Neural progenitor cell (in vitro differentiated cells): ENCODE results near the gene OR2J1. TPM values are rescaled to one million over a fixed set of nuclear protein-coding genes. Genes with fewer than 3 reads are reported as not detected.

Source experiments
- DNase-seq: peaks from one replicate; pipeline ENCODE4 v3.0.0-alpha.2; 2016; ENCODE audit warnings: low spot score
- H2AFZ ChIP-seq: fragments of 200-600 bp; sonication (generic); replicated peaks from 2 replicates; pipeline ENCODE4 v1.6.1; 2016; ENCODE audit warnings: antibody characterized with exemption
- H3F3A ChIP-seq: fragments of 200-600 bp; sonication (generic); 2 replicates; pipeline ENCODE4 v1.6.1; 2016; ENCODE audit warnings: antibody characterized with exemption, low read depth
- H3K27ac ChIP-seq: fragments of 200-600 bp; sonication (generic); 2 replicates; pipeline ENCODE4 v1.5.1; 2016; ENCODE audit warnings: mild to moderate bottlenecking
- H3K27me3 ChIP-seq: fragments of 200-600 bp; sonication (generic); 2 replicates; pipeline ENCODE4 v1.6.1; 2016; ENCODE audit warnings: mild to moderate bottlenecking, moderate library complexity
- H3K36me3 ChIP-seq: fragments of 200-600 bp; sonication (generic); 2 replicates; pipeline ENCODE4 v1.5.1; 2016
- H3K4me1 ChIP-seq: fragments of 200-600 bp; sonication (generic); 2 replicates; pipeline ENCODE4 v1.6.1; 2016; ENCODE audit warnings: mixed run types
- H3K4me2 ChIP-seq: fragments of 200-600 bp; sonication (generic); 2 replicates; pipeline ENCODE4 v1.6.1; 2016
- H3K4me3 ChIP-seq: fragments of 200-600 bp; sonication (generic); 2 replicates; pipeline ENCODE4 v1.5.1; 2016
- H3K79me2 ChIP-seq: fragments of 200-600 bp; sonication (generic); 2 replicates; pipeline ENCODE4 v1.6.1; 2016; ENCODE audit warnings: low read depth
- H3K9ac ChIP-seq: fragments of 200-600 bp; sonication (generic); 2 replicates; pipeline ENCODE4 v1.6.1; 2016
- H3K9me3 ChIP-seq: fragments of 200-600 bp; sonication (generic); 2 replicates; pipeline ENCODE4 v1.5.1; 2016; ENCODE audit warnings: low read depth
- H4K20me1 ChIP-seq: fragments of 200-600 bp; sonication (generic); 2 replicates; pipeline ENCODE4 v1.6.1; 2016; ENCODE audit warnings: low read depth
- H3K27ac Mint-ChIP-seq: 3 replicates; pipeline ENCODE4 v1.8.0; 2021; ENCODE audit warnings: mixed read lengths
- H3K27me3 Mint-ChIP-seq: 2 replicates; pipeline ENCODE4 v1.8.0; 2022; ENCODE audit warnings: low read depth, mild to moderate bottlenecking, inconsistent platforms, moderate library complexity, mixed read lengths; ENCODE audit not compliant: insufficient read depth
- H3K36me3 Mint-ChIP-seq: 3 replicates; pipeline ENCODE4 v1.8.0; 2021; ENCODE audit warnings: mixed read lengths
- H3K4me1 Mint-ChIP-seq: 3 replicates; pipeline ENCODE4 v1.8.0; 2021; ENCODE audit warnings: mixed read lengths
- H3K4me3 Mint-ChIP-seq: 3 replicates; pipeline ENCODE4 v1.8.0; 2021; ENCODE audit warnings: mild to moderate bottlenecking, moderate library complexity, mixed read lengths
- H3K9me3 Mint-ChIP-seq: 3 replicates; pipeline ENCODE4 v1.8.0; 2020; ENCODE audit warnings: mixed read lengths
- EZH2 ChIP-seq: fragments of 200-600 bp; sonication (generic); IDR thresholded peaks from 2 replicates; pipeline ENCODE4 v1.6.1; 2017; ENCODE audit warnings: antibody characterized with exemption, mild to moderate bottlenecking, moderate library complexity
- EZH2phosphoT487 ChIP-seq: fragments of 200-600 bp; sonication (generic); IDR thresholded peaks from 2 replicates; pipeline ENCODE4 v1.6.1; 2017; ENCODE audit warnings: antibody characterized with exemption
- total RNA-seq: library from RNA; depleted of rRNA; stranded (reverse); fragments of >200 nt; gene quantifications from 2 replicates; pipeline ENCODE4 v1.2.3, GENCODE V29; 2015; ENCODE audit warnings: low replicate concordance
- TF ChIP-seq, protein P1 (sequence below): fragments of 200-600 bp; sonication (generic); IDR thresholded peaks from 2 replicates; pipeline ENCODE4 v1.5.1; 2017; ENCODE audit warnings: antibody characterized with exemption, mild to moderate bottlenecking

OR2J1 gene
- total RNA-seq, 1 donor from 2014 or later: not detected

GRCh38 chr6:29131691-29132090 lies 32.4 kb downstream of the OR2J1 start:
- Mint-ChIP-seq H3K4me3 (no peak overlapping the region), H3K9me3 (no peaks in the 10 kb centered on the region), H3K27ac (no peak overlapping the region), H3K4me1 (no peaks in the 10 kb centered on the region), H3K27me3 (no peaks in the 10 kb centered on the region), H3K36me3 (no peaks in the 10 kb centered on the region)
- no peak for DNase-seq
- H3K4me3 ChIP-seq: no peak overlapping the region
- H3F3A ChIP-seq: no peaks in the 10 kb centered on the region
- H4K20me1 ChIP-seq: no peaks in the 10 kb centered on the region
- no peaks in the 10 kb centered on the region for H3K79me2 ChIP-seq
- H3K27ac ChIP-seq: no peak overlapping the region
- H2AFZ ChIP-seq: no peak overlapping the region
- no peak for TF ChIP-seq EZH2
- no peak for TF ChIP-seq EZH2phosphoT487
- TF ChIP-seq, protein P1, sequence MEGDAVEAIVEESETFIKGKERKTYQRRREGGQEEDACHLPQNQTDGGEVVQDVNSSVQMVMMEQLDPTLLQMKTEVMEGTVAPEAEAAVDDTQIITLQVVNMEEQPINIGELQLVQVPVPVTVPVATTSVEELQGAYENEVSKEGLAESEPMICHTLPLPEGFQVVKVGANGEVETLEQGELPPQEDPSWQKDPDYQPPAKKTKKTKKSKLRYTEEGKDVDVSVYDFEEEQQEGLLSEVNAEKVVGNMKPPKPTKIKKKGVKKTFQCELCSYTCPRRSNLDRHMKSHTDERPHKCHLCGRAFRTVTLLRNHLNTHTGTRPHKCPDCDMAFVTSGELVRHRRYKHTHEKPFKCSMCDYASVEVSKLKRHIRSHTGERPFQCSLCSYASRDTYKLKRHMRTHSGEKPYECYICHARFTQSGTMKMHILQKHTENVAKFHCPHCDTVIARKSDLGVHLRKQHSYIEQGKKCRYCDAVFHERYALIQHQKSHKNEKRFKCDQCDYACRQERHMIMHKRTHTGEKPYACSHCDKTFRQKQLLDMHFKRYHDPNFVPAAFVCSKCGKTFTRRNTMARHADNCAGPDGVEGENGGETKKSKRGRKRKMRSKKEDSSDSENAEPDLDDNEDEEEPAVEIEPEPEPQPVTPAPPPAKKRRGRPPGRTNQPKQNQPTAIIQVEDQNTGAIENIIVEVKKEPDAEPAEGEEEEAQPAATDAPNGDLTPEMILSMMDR: no peak
- no peaks in the 10 kb centered on the region for H3K9me3 ChIP-seq
- H3K9ac ChIP-seq: no peak overlapping the region
- no peaks in the 10 kb centered on the region for H3K4me1 ChIP-seq
- H3K36me3 ChIP-seq: no peaks in the 10 kb centered on the region
- H3K27me3 ChIP-seq: no peaks in the 10 kb centered on the region
- H3K4me2 ChIP-seq: no peak overlapping the region

DNA sequence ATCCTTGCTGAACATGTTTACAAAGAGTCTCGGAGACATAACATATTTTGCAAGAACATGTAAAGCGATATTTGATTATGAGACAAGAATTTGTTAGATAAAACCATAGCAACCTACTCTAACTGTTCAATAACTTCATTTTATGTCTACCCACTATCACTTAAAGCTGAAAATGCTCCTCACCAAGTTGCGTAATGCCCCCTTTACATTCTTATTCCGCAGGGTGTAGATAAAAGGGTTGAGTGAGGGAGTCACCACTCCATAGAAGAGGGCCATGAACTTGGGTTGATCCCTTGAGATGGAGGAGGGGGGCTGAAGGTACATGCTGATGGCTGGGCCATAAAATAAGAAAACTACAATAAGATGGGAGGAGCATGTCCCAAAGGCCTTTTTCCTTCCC lies 38.4 kb downstream of the OR2J1 start:
- no peak overlapping the region for H3K4me2 ChIP-seq
- no peaks in the 10 kb centered on the region for H3F3A ChIP-seq
- TF ChIP-seq EZH2: no peak
- TF ChIP-seq, protein P1: no peak
- no peak for TF ChIP-seq EZH2phosphoT487
- H3K36me3 ChIP-seq: no peaks in the 10 kb centered on the region
- no peak overlapping the region for H3K4me3 ChIP-seq
- no peak overlapping the region for H3K4me3 Mint-ChIP-seq
- H3K27ac Mint-ChIP-seq: no peak overlapping the region
- H3K27me3 ChIP-seq: no peaks in the 10 kb centered on the region
- no peak overlapping the region for H2AFZ ChIP-seq
- no peaks in the 10 kb centered on the region for H3K4me1 Mint-ChIP-seq
- H3K9ac ChIP-seq: no peak overlapping the region
- no peaks in the 10 kb centered on the region for H4K20me1 ChIP-seq
- DNase-seq: no peak
- no peaks in the 10 kb centered on the region for H3K4me1 ChIP-seq
- peaks cover under 1% of the 10 kb centered on the region for H3K9me3 ChIP-seq
- no peaks in the 10 kb centered on the region for H3K79me2 ChIP-seq
- no peaks in the 10 kb centered on the region for H3K9me3 Mint-ChIP-seq
- H3K27ac ChIP-seq: no peak overlapping the region
- no peaks in the 10 kb centered on the region for H3K36me3 Mint-ChIP-seq
- H3K27me3 Mint-ChIP-seq: no peaks in the 10 kb centered on the region

GRCh38 chr6:29141606-29142005 lies 42.3 kb downstream of the OR2J1 start:
- Histone ChIP-seq H4K20me1 (no peaks in the 10 kb centered on the region), H2AFZ (no peak overlapping the region), H3F3A (no peaks in the 10 kb centered on the region), H3K4me3 (no peak overlapping the region), H3K4me1 (no peaks in the 10 kb centered on the region), H3K36me3 (no peaks in the 10 kb centered on the region), H3K9ac (no peak overlapping the region), H3K9me3 (peaks cover 8% of the 10 kb centered on the region), H3K79me2 (no peaks in the 10 kb centered on the region), H3K4me2 (no peak overlapping the region), H3K27me3 (no peaks in the 10 kb centered on the region), H3K27ac (no peak overlapping the region)
- TF ChIP-seq EZH2phosphoT487 (no peak), EZH2 (no peak)
- TF ChIP-seq, protein P1: no peak
- Mint-ChIP-seq H3K9me3 (peaks cover 4% of the 10 kb centered on the region), H3K27me3 (no peaks in the 10 kb centered on the region), H3K4me1 (no peaks in the 10 kb centered on the region), H3K4me3 (no peak overlapping the region), H3K36me3 (no peaks in the 10 kb centered on the region), H3K27ac (no peak overlapping the region)
- no peak for DNase-seq

GRCh38 chr6:29142309-29142708 lies 43.0 kb downstream of the OR2J1 start:
- Histone ChIP-seq H3F3A (no peaks in the 10 kb centered on the region), H3K9ac (no peak overlapping the region), H4K20me1 (no peaks in the 10 kb centered on the region), H3K79me2 (no peaks in the 10 kb centered on the region), H3K4me3 (no peak overlapping the region), H3K4me2 (no peak overlapping the region), H3K36me3 (no peaks in the 10 kb centered on the region), H3K4me1 (no peaks in the 10 kb centered on the region), H3K27me3 (no peaks in the 10 kb centered on the region), H3K9me3 (peaks cover 8% of the 10 kb centered on the region), H3K27ac (no peak overlapping the region), H2AFZ (no peak overlapping the region)
- peaks cover 4% of the 10 kb centered on the region for H3K9me3 Mint-ChIP-seq
- H3K36me3 Mint-ChIP-seq: no peaks in the 10 kb centered on the region
- TF ChIP-seq EZH2 (no peak), EZH2phosphoT487 (no peak)
- TF ChIP-seq, protein P1: peak; percentile 3
- no peak overlapping the region for H3K4me3 Mint-ChIP-seq
- no peaks in the 10 kb centered on the region for H3K4me1 Mint-ChIP-seq
- H3K27me3 Mint-ChIP-seq: no peaks in the 10 kb centered on the region
- no peak overlapping the region for H3K27ac Mint-ChIP-seq
- DNase-seq: no peak
